CD4-positive, alpha-beta T cell treated with Interleukin-12 subunit alpha and Interleukin-12 subunit beta, for 1 hour (primary cell): ENCODE measurements around the gene PIK3R6.

ENCODE experiments used
- DNase-seq: peaks from one replicate; pipeline ENCODE4 v3.0.0-alpha.2; 2020

PIK3R6 gene

GRCh38 chr17:8894202-8894671, 26.8 kb upstream of the PIK3R6 start:
- no peak for DNase-seq

- no peak for DNase-seq
These were observed 26.2 kb upstream of the PIK3R6 start for GRCh38 chr17:8893621-8894201.

- no peak for DNase-seq
These were observed 25.6 kb upstream of the PIK3R6 start for GRCh38 chr17:8893059-8893458.

GRCh38 chr17:8892338-8892690, 24.8 kb upstream of the PIK3R6 start:
- no peak for DNase-seq

- DNase-seq, result no peak
These were observed 23.2 kb upstream of the PIK3R6 start for GRCh38 chr17:8890671-8891070.

GRCh38 chr17:8889458-8890210, 22.2 kb upstream of the PIK3R6 start:
- no peak for DNase-seq

- DNase-seq, result no peak
These were observed 21.3 kb upstream of the PIK3R6 start for GRCh38 chr17:8888704-8889302.

- no peak for DNase-seq
These were observed 20.6 kb upstream of the PIK3R6 start for GRCh38 chr17:8887834-8888703.

GRCh38 chr17:8887301-8887700, 19.8 kb upstream of the PIK3R6 start:
- no peak for DNase-seq

GRCh38 chr17:8885967-8886684, 18.7 kb upstream of the PIK3R6 start:
- no peak for DNase-seq

GRCh38 chr17:8885163-8885966, 17.9 kb upstream of the PIK3R6 start:
- DNase-seq, result peak; percentile 57

- no peak for DNase-seq
These were observed 17.0 kb upstream of the PIK3R6 start for GRCh38 chr17:8884336-8884990.

- no peak for DNase-seq
These were observed 15.9 kb upstream of the PIK3R6 start for GRCh38 chr17:8883353-8883752.

- DNase-seq, result no peak
These were observed 14.1 kb upstream of the PIK3R6 start for GRCh38 chr17:8881606-8882005.

GRCh38 chr17:8880466-8880865, 13.0 kb upstream of the PIK3R6 start:
- DNase-seq, result no peak

- DNase-seq, result no peak
These were observed 11.9 kb upstream of the PIK3R6 start for GRCh38 chr17:8879410-8879809.

GRCh38 chr17:8877984-8878383, 10.5 kb upstream of the PIK3R6 start:
- DNase-seq, result no peak

GRCh38 chr17:8875957-8876356, 8.5 kb upstream of the PIK3R6 start:
- DNase-seq, result no peak

GRCh38 chr17:8875436-8875835, 8.0 kb upstream of the PIK3R6 start:
- DNase-seq, result no peak

- no peak for DNase-seq
These were observed 6.6 kb upstream of the PIK3R6 start for GRCh38 chr17:8873801-8874715.
